Chondrocyte (in vitro differentiated cells): ENCODE data around the gene MESP2. TPM values are rescaled to one million over a fixed set of nuclear protein-coding genes. Genes with fewer than 3 reads are reported as not detected.

Experiments used
- DNase-seq: peaks from one replicate; pipeline ENCODE4 v3.0.0; 2021; ENCODE audit warnings: mixed read lengths, low spot score
- H3K27ac Mint-ChIP-seq: one replicate; pipeline ENCODE4 v1.8.0; 2021; ENCODE audit warnings: mild to moderate bottlenecking, moderate library complexity, mixed read lengths; ENCODE audit not compliant: unreplicated experiment
- H3K27me3 Mint-ChIP-seq: 2 replicates; pipeline ENCODE4 v1.8.0; 2021; ENCODE audit warnings: low read depth, mixed read lengths
- H3K36me3 Mint-ChIP-seq: 2 replicates; pipeline ENCODE4 v1.8.0; 2021; ENCODE audit warnings: low read depth, mixed read lengths
- H3K4me1 Mint-ChIP-seq: 2 replicates; pipeline ENCODE4 v1.8.0; 2021; ENCODE audit warnings: low read depth, mild to moderate bottlenecking, mixed read lengths
- H3K4me3 Mint-ChIP-seq: one replicate; pipeline ENCODE4 v1.8.0; 2021; ENCODE audit warnings: mild to moderate bottlenecking, moderate library complexity, mixed read lengths; ENCODE audit not compliant: unreplicated experiment
- H3K9me3 Mint-ChIP-seq: 2 replicates; pipeline ENCODE4 v1.8.0; 2021; ENCODE audit warnings: low read depth, mixed read lengths
- CTCF ChIP-seq: fragments of 200-600 bp; sonication (generic); IDR thresholded peaks from 2 replicates; pipeline ENCODE4 v1.5.0; 2021; ENCODE audit warnings: antibody characterized with exemption, mild to moderate bottlenecking, moderate library complexity
- total RNA-seq: library from RNA; stranded (reverse); gene quantifications from 3 replicates; pipeline ENCODE4 v1.2.1, GENCODE V29; 2021

The MESP2 gene
- total RNA-seq, 1 donor from 2014 or later = 0.25 TPM

GRCh38 chr15:89808160-89808870 lies 32.2 kb downstream of the MESP2 start:
- TF ChIP-seq CTCF = no peak
- Mint-ChIP-seq H3K9me3 (no peaks in the 10 kb centered on the region), H3K36me3 (peaks cover 6% of the 10 kb centered on the region), H3K27ac (peak overlapping the region; percentile 68), H3K4me3 (no peak overlapping the region), H3K27me3 (no peaks in the 10 kb centered on the region), H3K4me1 (peaks cover 55% of the 10 kb centered on the region)
- no peak for DNase-seq

- no peak for DNase-seq
- Mint-ChIP-seq H3K9me3 (no peaks in the 10 kb centered on the region), H3K36me3 (peaks cover 6% of the 10 kb centered on the region), H3K27me3 (no peaks in the 10 kb centered on the region), H3K4me1 (peaks cover 47% of the 10 kb centered on the region), H3K27ac (peak overlapping the region; percentile 68), H3K4me3 (no peak overlapping the region)
- TF ChIP-seq CTCF = no peak
Measured at GRCh38 chr15:89809093-89809786, 33.1 kb downstream of the MESP2 start.

GRCh38 chr15:89809787-89810148 lies 33.6 kb downstream of the MESP2 start:
- H3K36me3 Mint-ChIP-seq = peaks cover 4% of the 10 kb centered on the region

GRCh38 chr15:89810837-89811236 lies 34.7 kb downstream of the MESP2 start:
- no peak for TF ChIP-seq CTCF
- no peaks in the 10 kb centered on the region for H3K36me3 Mint-ChIP-seq
- H3K4me1 Mint-ChIP-seq = peaks cover 53% of the 10 kb centered on the region
- H3K27ac Mint-ChIP-seq = no peak overlapping the region
- DNase-seq = no peak
- no peak overlapping the region for H3K4me3 Mint-ChIP-seq
- H3K27me3 Mint-ChIP-seq = no peaks in the 10 kb centered on the region
- H3K9me3 Mint-ChIP-seq = peaks cover 3% of the 10 kb centered on the region

More at GRCh38 chr15:89809787-89810148, 33.6 kb downstream of the MESP2 start:
- Mint-ChIP-seq H3K9me3 (no peaks in the 10 kb centered on the region), H3K27ac (no peak overlapping the region), H3K27me3 (no peaks in the 10 kb centered on the region), H3K4me3 (no peak overlapping the region), H3K4me1 (peaks cover 47% of the 10 kb centered on the region)
- no peak for TF ChIP-seq CTCF
- no peak for DNase-seq

- Mint-ChIP-seq H3K4me3 (no peak overlapping the region), H3K27me3 (no peaks in the 10 kb centered on the region), H3K27ac (peak overlapping the region; percentile 70), H3K9me3 (peaks cover 8% of the 10 kb centered on the region), H3K4me1 (peaks cover 62% of the 10 kb centered on the region), H3K36me3 (no peaks in the 10 kb centered on the region)
- peak; percentile 89 for DNase-seq
- TF ChIP-seq CTCF = no peak
Measured at GRCh38 chr15:89812011-89812846, 36.1 kb downstream of the MESP2 start.
